ENCODE measurements around the gene PTPN12.

DNA sequence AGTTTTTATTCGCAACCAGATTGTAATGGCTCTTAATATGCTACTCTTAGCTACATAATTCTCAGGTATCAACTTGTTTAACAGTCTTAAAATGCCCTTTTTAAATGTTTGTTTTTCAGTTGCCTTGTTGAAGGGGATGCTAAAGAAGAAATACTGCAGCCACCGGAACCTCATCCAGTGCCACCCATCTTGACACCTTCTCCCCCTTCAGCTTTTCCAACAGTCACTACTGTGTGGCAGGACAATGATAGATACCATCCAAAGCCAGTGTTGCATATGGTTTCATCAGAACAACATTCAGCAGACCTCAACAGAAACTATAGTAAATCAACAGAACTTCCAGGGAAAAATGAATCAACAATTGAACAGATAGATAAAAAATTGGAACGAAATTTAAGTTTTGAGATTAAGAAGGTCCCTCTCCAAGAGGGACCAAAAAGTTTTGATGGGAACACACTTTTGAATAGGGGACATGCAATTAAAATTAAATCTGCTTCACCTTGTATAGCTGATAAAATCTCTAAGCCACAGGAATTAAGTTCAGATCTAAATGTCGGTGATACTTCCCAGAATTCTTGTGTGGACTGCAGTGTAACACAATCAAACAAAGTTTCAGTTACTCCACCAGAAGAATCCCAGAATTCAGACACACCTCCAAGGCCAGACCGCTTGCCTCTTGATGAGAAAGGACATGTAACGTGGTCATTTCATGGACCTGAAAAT lies 89.7 kb downstream of the PTPN12 start:
- TF ChIP-seq CTCF (conservative IDR thresholded peaks at IDR 0.05; ENCODE audit: low read depth, low read length) = no peak
- no peak for TF ChIP-seq MAZ (IDR thresholded peaks at IDR 0.05; ENCODE audit: borderline replicate concordance, low read depth, low read length)
- TF ChIP-seq, protein P1, sequence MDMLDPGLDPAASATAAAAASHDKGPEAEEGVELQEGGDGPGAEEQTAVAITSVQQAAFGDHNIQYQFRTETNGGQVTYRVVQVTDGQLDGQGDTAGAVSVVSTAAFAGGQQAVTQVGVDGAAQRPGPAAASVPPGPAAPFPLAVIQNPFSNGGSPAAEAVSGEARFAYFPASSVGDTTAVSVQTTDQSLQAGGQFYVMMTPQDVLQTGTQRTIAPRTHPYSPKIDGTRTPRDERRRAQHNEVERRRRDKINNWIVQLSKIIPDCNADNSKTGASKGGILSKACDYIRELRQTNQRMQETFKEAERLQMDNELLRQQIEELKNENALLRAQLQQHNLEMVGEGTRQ (IDR thresholded peaks at IDR 0.05; ENCODE audit: low read depth, low read length) = no peak
- TF ChIP-seq RAD21 (IDR thresholded peaks at IDR 0.05; ENCODE audit: low read length) = no peak
- TF ChIP-seq POLR2A (IDR thresholded peaks at IDR 0.05; ENCODE audit: low read depth, low read length) = no peak
- TF ChIP-seq RFX5 (IDR thresholded peaks at IDR 0.05; ENCODE audit: low read depth, low read length) = no peak
- no peak for TF ChIP-seq MXI1 (IDR thresholded peaks at IDR 0.05; ENCODE audit: borderline replicate concordance, low read depth, low read length)
- TF ChIP-seq CEBPB (IDR thresholded peaks at IDR 0.05; ENCODE audit: low read depth, low read length) = no peak

Data from IMR-90 (cell line).